GM23248 (cell line): Measurements from ENCODE around the gene LDLRAD4. TPM values are rescaled to one million over a fixed set of nuclear protein-coding genes. Genes with fewer than 3 reads are reported as not detected.

ENCODE experiments used
- DNase-seq: peaks from one replicate; pipeline ENCODE4 v3.0.0-alpha.2; 2015
- H2AFZ ChIP-seq: fragments of 200-600 bp; sonication (generic); 2 replicates; pipeline ENCODE4 v1.6.1; 2016; ENCODE audit warnings: antibody characterized with exemption
- H3F3A ChIP-seq: fragments of 200-600 bp; sonication (generic); 2 replicates; pipeline ENCODE4 v1.6.1; 2016; ENCODE audit warnings: mild to moderate bottlenecking, antibody characterized with exemption, mixed run types; ENCODE audit not compliant: insufficient read depth
- H3K27ac ChIP-seq: fragments of 200-600 bp; sonication (generic); 2 replicates; pipeline ENCODE4 v1.5.1; 2016; ENCODE audit warnings: mild to moderate bottlenecking
- H3K27me3 ChIP-seq: fragments of 200-600 bp; sonication (generic); replicated peaks from 2 replicates; pipeline ENCODE4 v1.6.1; 2016; ENCODE audit warnings: mild to moderate bottlenecking; ENCODE audit not compliant: insufficient read depth
- H3K36me3 ChIP-seq: fragments of 200-600 bp; sonication (generic); 2 replicates; pipeline ENCODE4 v1.6.1; 2016; ENCODE audit warnings: low read depth, mild to moderate bottlenecking
- H3K4me1 ChIP-seq: fragments of 200-600 bp; sonication (generic); 2 replicates; pipeline ENCODE4 v1.6.1; 2016; ENCODE audit warnings: mild to moderate bottlenecking; ENCODE audit not compliant: insufficient read depth
- H3K4me2 ChIP-seq: fragments of 200-600 bp; sonication (generic); one replicate; pipeline ENCODE4 v1.6.1; 2016; ENCODE audit warnings: mild to moderate bottlenecking; ENCODE audit not compliant: unreplicated experiment
- H3K4me3 ChIP-seq: fragments of 200-600 bp; sonication (generic); 2 replicates; pipeline ENCODE4 v1.5.1; 2016; ENCODE audit warnings: mild to moderate bottlenecking
- H3K79me2 ChIP-seq: fragments of 200-600 bp; sonication (generic); 2 replicates; pipeline ENCODE4 v1.6.1; 2016; ENCODE audit warnings: mild to moderate bottlenecking; ENCODE audit not compliant: insufficient read depth
- H3K9ac ChIP-seq: fragments of 200-600 bp; sonication (generic); 2 replicates; pipeline ENCODE4 v1.6.1; 2016; ENCODE audit warnings: mild to moderate bottlenecking
- H3K9me2 ChIP-seq: fragments of 200-600 bp; sonication (generic); 2 replicates; pipeline ENCODE4 v1.6.1; 2016; ENCODE audit warnings: mixed run types, mild to moderate bottlenecking, moderate library complexity; ENCODE audit not compliant: insufficient read depth
- H3K9me3 ChIP-seq: fragments of 200-600 bp; sonication (generic); one replicate; pipeline ENCODE4 v1.6.1; 2017; ENCODE audit warnings: low read depth
- H4K20me1 ChIP-seq: fragments of 200-600 bp; sonication (generic); 2 replicates; pipeline ENCODE4 v1.6.0; 2016; ENCODE audit not compliant: insufficient read depth
- EZH2 ChIP-seq: fragments of 200-600 bp; sonication (generic); IDR thresholded peaks from 2 replicates; pipeline ENCODE4 v1.6.1; 2018; ENCODE audit warnings: antibody characterized with exemption, mild to moderate bottlenecking; ENCODE audit not compliant: insufficient read depth, poor library complexity, severe bottlenecking
- EZH2phosphoT487 ChIP-seq: fragments of 200-600 bp; sonication (generic); IDR thresholded peaks from 2 replicates; pipeline ENCODE4 v1.6.1; 2018; ENCODE audit warnings: antibody characterized with exemption, moderate library complexity, mild to moderate bottlenecking, low read depth; ENCODE audit not compliant: insufficient read depth
- WGBS, 2 experiments: methylation state at CpG; one replicate each; pipeline ENCODE4 v1.1.6; 2015 to 2017; ENCODE audit warnings: low lambda C conversion rate in 2 of 2, low coverage in 1 of 2; ENCODE audit errors: missing lambda C conversion rate in 2 of 2; 5-methylcytosine and 5-hydroxymethylcytosine counted together
- in situ Hi-C: fragments of 300-500 bp; cut with MboI; formaldehyde crosslinking; loops from 2 replicates; pipeline ENCODE4 v1.15.0; 2020
- polyA plus RNA-seq: library from polyadenylated mRNA; unstranded; fragments of >200 nt; fragmentation: Nextera tagmentation; extraction: Ambion mirVana; gene quantifications from 2 replicates; pipeline ENCODE4 v1.2.1, GENCODE V29; 2016
- total RNA-seq: library from RNA; depleted of rRNA; stranded (reverse); fragments of >200 nt; shearing (Covaris generic); gene quantifications from 2 replicates; pipeline ENCODE4 v1.2.3, GENCODE V29; 2014

Gene LDLRAD4
- total and polyA plus RNA-seq, 2 experiments from 2014 or later: not detected

- Histone ChIP-seq H4K20me1 (no peaks in the 10 kb centered on the region), H3K9me2 (no peaks in the 10 kb centered on the region), H3K9ac (no peak overlapping the region), H3K27ac (no peak overlapping the region), H3K9me3 (no peaks in the 10 kb centered on the region), H3K4me1 (no peaks in the 10 kb centered on the region), H2AFZ (no peak overlapping the region), H3K4me2 (no peak overlapping the region), H3F3A (no peaks in the 10 kb centered on the region), H3K79me2 (no peaks in the 10 kb centered on the region), H3K4me3 (no peak overlapping the region), H3K27me3 (peaks cover 7% of the 10 kb centered on the region; the same call in 1 of the 2 replicates), H3K36me3 (no peaks in the 10 kb centered on the region)
- no peak for TF ChIP-seq EZH2phosphoT487
- no peak for TF ChIP-seq EZH2
- no peak for DNase-seq
- WGBS, 2 experiments: 55 to 58% methylated on average over 8 of the region's 8 CpGs
- in situ Hi-C loops: no loop called here
Observed at GRCh38 chr18:13202571-13202970, 16.0 kb upstream of the LDLRAD4 start.

GRCh38 chr18:13206301-13206700 is 12.3 kb upstream of the LDLRAD4 start:
- in situ Hi-C loops: no loop called here
- Histone ChIP-seq H3K9ac (no peak overlapping the region), H2AFZ (no peak overlapping the region), H3K79me2 (no peaks in the 10 kb centered on the region), H3K9me3 (no peaks in the 10 kb centered on the region), H3K27me3 (peaks cover 19% of the 10 kb centered on the region), H3K27ac (no peak overlapping the region), H3F3A (no peaks in the 10 kb centered on the region), H3K4me1 (no peaks in the 10 kb centered on the region), H3K4me2 (no peak overlapping the region), H3K9me2 (no peaks in the 10 kb centered on the region), H4K20me1 (no peaks in the 10 kb centered on the region), H3K4me3 (no peak overlapping the region), H3K36me3 (no peaks in the 10 kb centered on the region)
- TF ChIP-seq EZH2phosphoT487 (no peak), EZH2 (no peak)
- no peak for DNase-seq
- 47 to 51% methylated on average over 6 of the region's 6 CpGs for WGBS, 2 experiments

- no peaks in the 10 kb centered on the region for H3K9me2 ChIP-seq
- no peaks in the 10 kb centered on the region for H3F3A ChIP-seq
- peaks cover 29% of the 10 kb centered on the region for H3K27me3 ChIP-seq
- H2AFZ ChIP-seq: no peak overlapping the region
- H3K79me2 ChIP-seq: no peaks in the 10 kb centered on the region
- H3K4me3 ChIP-seq: no peak overlapping the region
- H3K36me3 ChIP-seq: no peaks in the 10 kb centered on the region
- no peak overlapping the region for H3K27ac ChIP-seq
- DNase-seq: no peak
- TF ChIP-seq EZH2: no peak
- no peak for TF ChIP-seq EZH2phosphoT487
- no peaks in the 10 kb centered on the region for H4K20me1 ChIP-seq
- no peaks in the 10 kb centered on the region for H3K9me3 ChIP-seq
- no peak overlapping the region for H3K4me2 ChIP-seq
- H3K4me1 ChIP-seq: no peaks in the 10 kb centered on the region
- WGBS, 2 experiments: 44 to 48% methylated on average over 6 of the region's 6 CpGs
- H3K9ac ChIP-seq: no peak overlapping the region
- in situ Hi-C loops: no loop called here
Observed at GRCh38 chr18:13207294-13207693, 11.3 kb upstream of the LDLRAD4 start.

GRCh38 chr18:13211534-13211933 is 7.0 kb upstream of the LDLRAD4 start:
- Histone ChIP-seq H3K79me2 (no peaks in the 10 kb centered on the region), H3K9ac (no peak overlapping the region), H3K4me2 (no peak overlapping the region), H3F3A (peaks cover 4% of the 10 kb centered on the region; the same call in 1 of the 2 replicates), H4K20me1 (no peaks in the 10 kb centered on the region), H3K9me3 (no peaks in the 10 kb centered on the region), H3K4me3 (no peak overlapping the region), H2AFZ (no peak overlapping the region), H3K4me1 (no peaks in the 10 kb centered on the region), H3K36me3 (no peaks in the 10 kb centered on the region), H3K9me2 (no peaks in the 10 kb centered on the region), H3K27me3 (peaks cover 60% of the 10 kb centered on the region), H3K27ac (no peak overlapping the region)
- in situ Hi-C loops: loop anchor here (10.0 kb wide), 1 partner anchor 313 kb away; no protein-coding TSS in a partner anchor
- TF ChIP-seq EZH2: no peak
- no peak for TF ChIP-seq EZH2phosphoT487
- no peak for DNase-seq
- 0 to 3% methylated on average over 7 of the region's 7 CpGs for WGBS, 2 experiments
